Activated CD4-positive, alpha-beta memory T cell treated with anti-CD3 and anti-CD28 coated beads for 36 hours (primary cell): Measurements from ENCODE around the gene STX10. TPM values are rescaled to one million over a fixed set of nuclear protein-coding genes. Genes with fewer than 3 reads are reported as not detected.
"Not testable (repeated sequence)": the region's sequence is repeated elsewhere in the genome, so short reads cannot be mapped to it uniquely, and the experiment has no call there.

ENCODE experiments used
- CTCF ChIA-PET: fragments of 350-600 bp; sonication (Branson Sonifier 250); formaldehyde crosslinking; loops from one replicate; lab custom pipeline; 2021; ENCODE audit warnings: antibody characterized with exemption, inconsistent platforms; lab: Charles Lee
- POLR2A ChIA-PET: fragments of 350-600 bp; sonication (Branson Sonifier 250); formaldehyde crosslinking; loops from one replicate; lab custom pipeline; 2021; ENCODE audit warnings: antibody characterized with exemption; lab: Charles Lee
- DNase-seq: peaks from one replicate; pipeline ENCODE4 v3.0.0-alpha.2; 2020
- H3K27ac Mint-ChIP-seq: one replicate; pipeline ENCODE4 v1.8.0; 2021; ENCODE audit warnings: mixed read lengths
- H3K27me3 Mint-ChIP-seq: one replicate; pipeline ENCODE4 v1.8.0; 2021; ENCODE audit warnings: mixed read lengths
- H3K36me3 Mint-ChIP-seq: one replicate; pipeline ENCODE4 v1.8.0; 2021; ENCODE audit warnings: mixed read lengths
- H3K4me1 Mint-ChIP-seq: one replicate; pipeline ENCODE4 v1.8.0; 2021; ENCODE audit warnings: low read depth, mixed read lengths
- H3K4me3 Mint-ChIP-seq: one replicate; pipeline ENCODE4 v1.8.0; 2021; ENCODE audit warnings: mild to moderate bottlenecking, mixed read lengths
- H3K9me3 Mint-ChIP-seq: one replicate; pipeline ENCODE4 v1.8.0; 2021; ENCODE audit warnings: mixed read lengths
- intact Hi-C: fragments of 100-400 bp; cut with micrococcal nuclease; formaldehyde crosslinking; loops from one replicate; pipeline ENCODE4 v1.15.1; 2023
- total RNA-seq, 2 experiments: library from RNA; stranded (reverse); gene quantifications; one replicate each; pipeline ENCODE4 v1.2.3, GENCODE V29; 2021

STX10 gene
- total RNA-seq, 2 experiments from 2014 or later = 65.5 to 66.3 TPM

GRCh38 chr19:13178291-13178690 lies 28.1 kb upstream of the STX10 start:
- H3K4me1 Mint-ChIP-seq = peaks cover 29% of the 10 kb centered on the region
- POLR2A ChIA-PET = interaction anchor here (0.6 kb wide), 1 partner anchor 31 kb away, joined by 4 read pairs; no protein-coding TSS in a partner anchor
- H3K4me3 Mint-ChIP-seq, H3K36me3 Mint-ChIP-seq, H3K27me3 Mint-ChIP-seq, CTCF ChIA-PET, DNase-seq, H3K9me3 Mint-ChIP-seq, intact Hi-C loops, H3K27ac Mint-ChIP-seq: not testable (repeated sequence)

- H3K9me3 Mint-ChIP-seq, H3K27ac Mint-ChIP-seq, H3K4me3 Mint-ChIP-seq, DNase-seq, H3K36me3 Mint-ChIP-seq, intact Hi-C loops, H3K27me3 Mint-ChIP-seq: not testable (repeated sequence)
- H3K4me1 Mint-ChIP-seq = peaks cover 36% of the 10 kb centered on the region
- POLR2A ChIA-PET = interaction anchor here (0.6 kb wide), 1 partner anchor 22 kb away, joined by 3 read pairs; no protein-coding TSS in a partner anchor
- CTCF ChIA-PET = interaction anchor here (0.6 to 2.5 kb wide), 3 partner anchors 17 to 307 kb away, joined by 3 to 9 read pairs (median 4); no protein-coding TSS in a partner anchor
Measured at GRCh38 chr19:13177584-13177983, 27.4 kb upstream of the STX10 start.

GRCh38 chr19:13176345-13176744 lies 26.2 kb upstream of the STX10 start:
- H3K36me3 Mint-ChIP-seq = no peaks in the 10 kb centered on the region
- DNase-seq = no peak
- ChIA-PET CTCF (interaction anchor here (2.5 kb wide), 1 partner anchor 18 kb away, joined by 9 read pairs; no protein-coding TSS in a partner anchor), POLR2A (interaction anchor here (0.7 kb wide), 1 partner anchor 58 kb away, joined by 4 read pairs; the partner anchor contains the start of gene NACC1)
- no peaks in the 10 kb centered on the region for H3K9me3 Mint-ChIP-seq
- H3K4me1 Mint-ChIP-seq = peaks cover 37% of the 10 kb centered on the region
- no peaks in the 10 kb centered on the region for H3K27me3 Mint-ChIP-seq
- H3K4me3 Mint-ChIP-seq = no peak overlapping the region
- no peak overlapping the region for H3K27ac Mint-ChIP-seq
- intact Hi-C loops = no loop called here

- peaks cover 51% of the 10 kb centered on the region for H3K4me1 Mint-ChIP-seq
- no peaks in the 10 kb centered on the region for H3K9me3 Mint-ChIP-seq
- CTCF ChIA-PET = interaction anchor here (0.5 to 1.8 kb wide), 6 partner anchors 9 to 208 kb away, joined by 3 to 6 read pairs (median 4); no protein-coding TSS in a partner anchor
Measured at GRCh38 chr19:13173139-13173737, 23.1 kb upstream of the STX10 start.

GRCh38 chr19:13172346-13173138 lies 22.4 kb upstream of the STX10 start:
- Mint-ChIP-seq H3K4me3 (peak overlapping the region; percentile 83), H3K36me3 (no peaks in the 10 kb centered on the region), H3K4me1 (peaks cover 52% of the 10 kb centered on the region), H3K27ac (peak overlapping the region; percentile 99), H3K27me3 (no peaks in the 10 kb centered on the region), H3K9me3 (no peaks in the 10 kb centered on the region)
- ChIA-PET CTCF (interaction anchor here (0.5 to 1.8 kb wide), 4 partner anchors 23 to 207 kb away, joined by 3 to 6 read pairs (median 4); no protein-coding TSS in a partner anchor), POLR2A (interaction anchor here (1.8 to 2.3 kb wide), 2 partner anchors 9 to 20 kb away, joined by 4 to 8 read pairs; no protein-coding TSS in a partner anchor)
- intact Hi-C loops = loop anchor here (2.0 kb wide), 1 partner anchor 16 kb away; no protein-coding TSS in a partner anchor
- DNase-seq = peak; percentile 90

More at GRCh38 chr19:13173139-13173737, 23.1 kb upstream of the STX10 start:
- H3K4me3 Mint-ChIP-seq = peak overlapping the region; percentile 83
- intact Hi-C loops = loop anchor here (2.0 kb wide), 1 partner anchor 16 kb away; no protein-coding TSS in a partner anchor
- no peaks in the 10 kb centered on the region for H3K27me3 Mint-ChIP-seq
- H3K27ac Mint-ChIP-seq = peak overlapping the region; percentile 99
- DNase-seq = no peak
- no peaks in the 10 kb centered on the region for H3K36me3 Mint-ChIP-seq
- POLR2A ChIA-PET = interaction anchor here (1.8 to 2.3 kb wide), 2 partner anchors 9 to 21 kb away, joined by 4 to 8 read pairs; no protein-coding TSS in a partner anchor

GRCh38 chr19:13171146-13171545 lies 21.0 kb upstream of the STX10 start:
- Mint-ChIP-seq H3K36me3 (no peaks in the 10 kb centered on the region), H3K9me3 (no peaks in the 10 kb centered on the region), H3K27me3 (no peaks in the 10 kb centered on the region), H3K4me1 (peaks cover 65% of the 10 kb centered on the region), H3K27ac (peak overlapping the region; percentile 99), H3K4me3 (peak overlapping the region; percentile 7)
- intact Hi-C loops = no loop called here
- ChIA-PET CTCF (interaction anchor here (0.8 to 2.2 kb wide), 3 partner anchors 18 to 41 kb away, joined by 3 to 13 read pairs (median 3); no protein-coding TSS in a partner anchor), POLR2A (interaction anchor here (0.8 to 0.9 kb wide), 4 partner anchors 10 to 669 kb away, joined by 3 to 5 read pairs (median 4); no protein-coding TSS in a partner anchor)
- DNase-seq = no peak

- H3K4me3 Mint-ChIP-seq = no peak overlapping the region
- H3K27ac Mint-ChIP-seq = peak overlapping the region; percentile 99
- intact Hi-C loops = loop anchor here (5.0 kb wide), 1 partner anchor 668 kb away; no protein-coding TSS in a partner anchor
- ChIA-PET CTCF (interaction anchor here (1.4 to 2.2 kb wide), 8 partner anchors 11 to 108 kb away, joined by 3 to 13 read pairs (median 5); partner anchors contain the start of genes IER2 and STX10), POLR2A (interaction anchor here (0.6 to 9.2 kb wide), 2 partner anchors 15 to 605 kb away, joined by 4 to 167 read pairs; no protein-coding TSS in a partner anchor)
- DNase-seq = no peak
- peaks cover 78% of the 10 kb centered on the region for H3K4me1 Mint-ChIP-seq
- H3K9me3 Mint-ChIP-seq = no peaks in the 10 kb centered on the region
- H3K27me3 Mint-ChIP-seq = no peaks in the 10 kb centered on the region
- H3K36me3 Mint-ChIP-seq = no peaks in the 10 kb centered on the region
Measured at GRCh38 chr19:13169769-13170168, 19.6 kb upstream of the STX10 start.

- ChIA-PET CTCF (interaction anchor here (0.7 to 3.0 kb wide), 4 partner anchors 10 to 201 kb away, joined by 3 to 17 read pairs (median 4); no protein-coding TSS in a partner anchor), POLR2A (interaction anchor here (9.2 kb wide), 1 partner anchor 11 kb away, joined by 167 read pairs; no protein-coding TSS in a partner anchor)
- H3K27me3 Mint-ChIP-seq, H3K4me3 Mint-ChIP-seq, DNase-seq, H3K36me3 Mint-ChIP-seq, H3K9me3 Mint-ChIP-seq: not testable (repeated sequence)
- intact Hi-C loops = loop anchor here (2.0 to 5.0 kb wide), 2 partner anchors 43 to 671 kb away; no protein-coding TSS in a partner anchor
- Mint-ChIP-seq H3K4me1 (peaks cover 73% of the 10 kb centered on the region), H3K27ac (peak overlapping the region; percentile 99)
Measured at GRCh38 chr19:13166151-13166550, 16.0 kb upstream of the STX10 start.

- H3K4me3 Mint-ChIP-seq = peak overlapping the region; percentile 71
- peak overlapping the region; percentile 99 for H3K27ac Mint-ChIP-seq
- no peaks in the 10 kb centered on the region for H3K9me3 Mint-ChIP-seq
- DNase-seq = no peak
- POLR2A ChIA-PET = interaction anchor here (2.4 to 9.2 kb wide), 2 partner anchors 11 to 60 kb away, joined by 6 to 167 read pairs; no protein-coding TSS in a partner anchor
- CTCF ChIA-PET = interaction anchor here (1.0 to 3.0 kb wide), 3 partner anchors 10 to 200 kb away, joined by 3 to 17 read pairs (median 4); no protein-coding TSS in a partner anchor
- no peaks in the 10 kb centered on the region for H3K27me3 Mint-ChIP-seq
- H3K36me3 Mint-ChIP-seq = no peaks in the 10 kb centered on the region
- H3K4me1 Mint-ChIP-seq = peaks cover 71% of the 10 kb centered on the region
- intact Hi-C loops = loop anchor here (5.0 kb wide), 1 partner anchor 672 kb away; no protein-coding TSS in a partner anchor
Measured at GRCh38 chr19:13165162-13165997, 15.2 kb upstream of the STX10 start.

GRCh38 chr19:13164343-13165161 lies 14.4 kb upstream of the STX10 start:
- intact Hi-C loops = loop anchor here (5.0 kb wide), 1 partner anchor 673 kb away; no protein-coding TSS in a partner anchor
- Mint-ChIP-seq H3K36me3 (no peaks in the 10 kb centered on the region), H3K27me3 (no peaks in the 10 kb centered on the region), H3K4me1 (peaks cover 68% of the 10 kb centered on the region), H3K9me3 (no peaks in the 10 kb centered on the region), H3K4me3 (peak overlapping the region; percentile 71), H3K27ac (peak overlapping the region; percentile 99)
- peak; percentile 69 for DNase-seq
- CTCF ChIA-PET = interaction anchor here (0.8 to 3.0 kb wide), 5 partner anchors 9 to 30 kb away, joined by 4 to 17 read pairs (median 8); partner anchors contain the start of genes IER2 and STX10
- POLR2A ChIA-PET = interaction anchor here (0.5 to 9.2 kb wide), 6 partner anchors 9 to 609 kb away, joined by 4 to 167 read pairs (median 6); partner anchors contain the start of gene NACC1
